OCI-LY3 (cell line): ENCODE results near the gene PSMB1.
"Not testable (repeated sequence)": the region's sequence is repeated elsewhere in the genome, so short reads cannot be mapped to it uniquely, and the experiment has no call there.

Experiments used
- H2AFZ ChIP-seq: fragments of 200-600, 300-600 bp; shearing (Covaris generic); 2 replicates; pipeline ENCODE4 v1.6.0; 2014; ENCODE audit warnings: antibody characterized with exemption, low read depth, low read length
- H3K27ac ChIP-seq: fragments of 200-600, 300-600 bp; sonication (generic); 2 replicates; pipeline ENCODE4 v1.5.1; 2014; ENCODE audit warnings: mild to moderate bottlenecking, low read length, moderate library complexity, mixed read lengths
- H3K27me3 ChIP-seq: fragments of 200-600, 300-600 bp; sonication (generic); 2 replicates; pipeline ENCODE4 v1.6.1; 2014; ENCODE audit warnings: low read depth, low read length, mixed read lengths
- H3K36me3 ChIP-seq: fragments of 200-600, 300-600 bp; sonication (generic); replicated peaks from 2 replicates; pipeline ENCODE3; 2014; ENCODE audit warnings: low read depth, low read length, mixed read lengths
- H3K4me1 ChIP-seq: fragments of 300-600, 200-600 bp; sonication (generic); 2 replicates; pipeline ENCODE4 v1.6.1; 2014; ENCODE audit warnings: low read length, mixed read lengths
- H3K4me2 ChIP-seq: fragments of 200-600, 300-600 bp; sonication (generic); 2 replicates; pipeline ENCODE4 v1.6.1; 2014; ENCODE audit warnings: low read length, mixed read lengths
- H3K4me3 ChIP-seq: fragments of 300-600, 200-600 bp; sonication (generic); 2 replicates; pipeline ENCODE4 v1.5.1; 2014; ENCODE audit warnings: antibody characterized with exemption, mild to moderate bottlenecking, low read length, moderate library complexity
- H3K79me2 ChIP-seq: fragments of 300-600, 200-600 bp; shearing (Covaris generic); 2 replicates; pipeline ENCODE4 v1.6.1; 2014; ENCODE audit warnings: mild to moderate bottlenecking, low read length, mixed read lengths
- H3K9ac ChIP-seq: fragments of 300-600, 200-600 bp; shearing (Covaris generic); 2 replicates; pipeline ENCODE4 v1.6.0; 2014; ENCODE audit warnings: mild to moderate bottlenecking, low read length, moderate library complexity
- H3K9me3 ChIP-seq: fragments of 200-600, 300-600 bp; shearing (Covaris generic); 2 replicates; pipeline ENCODE4 v1.6.1; 2014; ENCODE audit warnings: low read length, mixed read lengths; ENCODE audit not compliant: insufficient read depth
- H4K20me1 ChIP-seq: fragments of 200-600, 300-600 bp; sonication (generic); 2 replicates; pipeline ENCODE4 v1.6.1; 2016; ENCODE audit warnings: low read length, mixed read lengths; ENCODE audit not compliant: insufficient read depth
- EZH2phosphoT487 ChIP-seq: fragments of 200-600 bp; shearing (Covaris generic); IDR thresholded peaks from 2 replicates; pipeline ENCODE4 v1.6.1; 2018; ENCODE audit warnings: antibody characterized with exemption, mixed run types, low read depth
- TF ChIP-seq, protein P1 (sequence below): fragments of 200-600, 300-600 bp; sonication (generic); IDR thresholded peaks from 2 replicates; pipeline ENCODE4 v1.5.1; 2014; ENCODE audit warnings: antibody characterized with exemption, low read length, low read depth

The PSMB1 gene

DNA sequence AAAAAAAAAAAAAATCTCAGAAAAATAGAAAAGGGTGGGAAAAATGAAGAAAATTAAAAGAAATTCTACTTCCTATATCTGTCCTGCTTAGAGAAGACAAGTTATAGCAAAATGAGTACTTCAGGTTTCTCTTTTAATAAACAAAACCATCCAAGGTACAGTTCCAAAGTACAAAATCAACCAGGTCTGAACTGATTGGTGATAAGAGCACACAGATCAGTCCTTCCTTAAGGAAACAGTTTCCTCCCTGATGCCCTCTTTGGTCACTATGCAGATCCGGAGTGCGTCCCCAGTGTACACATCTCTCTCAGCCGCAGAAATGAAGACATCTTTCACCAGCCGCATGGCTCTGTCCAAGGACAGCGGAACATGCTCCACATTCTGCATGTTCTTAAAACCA lies 18.1 kb downstream of the PSMB1 start:
- Histone ChIP-seq H3K27ac (no peak overlapping the region), H3K27me3 (no peaks in the 10 kb centered on the region), H4K20me1 (no peaks in the 10 kb centered on the region), H2AFZ (no peak overlapping the region), H3K9me3 (no peaks in the 10 kb centered on the region), H3K4me2 (no peak overlapping the region), H3K36me3 (peaks cover 32% of the 10 kb centered on the region), H3K79me2 (peaks cover 2% of the 10 kb centered on the region; the same call in 1 of the 2 replicates), H3K9ac (no peak overlapping the region), H3K4me3 (no peak overlapping the region), H3K4me1 (no peaks in the 10 kb centered on the region)
- TF ChIP-seq EZH2phosphoT487, result no peak
- TF ChIP-seq, protein P1, sequence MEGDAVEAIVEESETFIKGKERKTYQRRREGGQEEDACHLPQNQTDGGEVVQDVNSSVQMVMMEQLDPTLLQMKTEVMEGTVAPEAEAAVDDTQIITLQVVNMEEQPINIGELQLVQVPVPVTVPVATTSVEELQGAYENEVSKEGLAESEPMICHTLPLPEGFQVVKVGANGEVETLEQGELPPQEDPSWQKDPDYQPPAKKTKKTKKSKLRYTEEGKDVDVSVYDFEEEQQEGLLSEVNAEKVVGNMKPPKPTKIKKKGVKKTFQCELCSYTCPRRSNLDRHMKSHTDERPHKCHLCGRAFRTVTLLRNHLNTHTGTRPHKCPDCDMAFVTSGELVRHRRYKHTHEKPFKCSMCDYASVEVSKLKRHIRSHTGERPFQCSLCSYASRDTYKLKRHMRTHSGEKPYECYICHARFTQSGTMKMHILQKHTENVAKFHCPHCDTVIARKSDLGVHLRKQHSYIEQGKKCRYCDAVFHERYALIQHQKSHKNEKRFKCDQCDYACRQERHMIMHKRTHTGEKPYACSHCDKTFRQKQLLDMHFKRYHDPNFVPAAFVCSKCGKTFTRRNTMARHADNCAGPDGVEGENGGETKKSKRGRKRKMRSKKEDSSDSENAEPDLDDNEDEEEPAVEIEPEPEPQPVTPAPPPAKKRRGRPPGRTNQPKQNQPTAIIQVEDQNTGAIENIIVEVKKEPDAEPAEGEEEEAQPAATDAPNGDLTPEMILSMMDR, result no peak

DNA sequence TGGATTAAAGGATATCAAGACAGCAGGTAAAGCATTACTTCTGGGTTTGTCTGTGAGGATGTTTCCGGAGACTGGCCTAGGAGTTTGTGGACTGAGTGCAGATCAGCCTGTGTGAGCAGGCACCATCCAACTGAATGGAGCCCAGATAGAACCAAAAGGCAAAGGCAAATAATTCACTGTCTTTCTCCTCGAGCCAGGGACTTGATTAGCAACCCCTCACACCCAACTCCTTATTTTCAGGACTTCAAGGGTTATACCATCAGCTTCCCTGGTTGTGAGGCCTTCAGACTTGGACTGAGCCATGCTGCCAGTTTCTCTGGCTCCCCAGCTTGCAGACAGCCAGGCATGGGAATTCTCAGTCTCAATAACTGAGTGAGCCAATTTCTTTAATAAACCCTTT lies 19.3 kb downstream of the PSMB1 start:
- no peaks in the 10 kb centered on the region for H3K4me1 ChIP-seq
- TF ChIP-seq EZH2phosphoT487, result no peak
- TF ChIP-seq, protein P1, result no peak
- no peak overlapping the region for H3K4me2 ChIP-seq
- H3K9ac ChIP-seq, result no peak overlapping the region
- no peak overlapping the region for H3K4me3 ChIP-seq
- no peaks in the 10 kb centered on the region for H3K9me3 ChIP-seq
- H3K27ac ChIP-seq, result no peak overlapping the region
- no peak overlapping the region for H2AFZ ChIP-seq
- H3K79me2 ChIP-seq, result no peaks in the 10 kb centered on the region
- H3K36me3 ChIP-seq, result peaks cover 21% of the 10 kb centered on the region
- H4K20me1 ChIP-seq, result no peaks in the 10 kb centered on the region
- H3K27me3 ChIP-seq, result no peaks in the 10 kb centered on the region

DNA sequence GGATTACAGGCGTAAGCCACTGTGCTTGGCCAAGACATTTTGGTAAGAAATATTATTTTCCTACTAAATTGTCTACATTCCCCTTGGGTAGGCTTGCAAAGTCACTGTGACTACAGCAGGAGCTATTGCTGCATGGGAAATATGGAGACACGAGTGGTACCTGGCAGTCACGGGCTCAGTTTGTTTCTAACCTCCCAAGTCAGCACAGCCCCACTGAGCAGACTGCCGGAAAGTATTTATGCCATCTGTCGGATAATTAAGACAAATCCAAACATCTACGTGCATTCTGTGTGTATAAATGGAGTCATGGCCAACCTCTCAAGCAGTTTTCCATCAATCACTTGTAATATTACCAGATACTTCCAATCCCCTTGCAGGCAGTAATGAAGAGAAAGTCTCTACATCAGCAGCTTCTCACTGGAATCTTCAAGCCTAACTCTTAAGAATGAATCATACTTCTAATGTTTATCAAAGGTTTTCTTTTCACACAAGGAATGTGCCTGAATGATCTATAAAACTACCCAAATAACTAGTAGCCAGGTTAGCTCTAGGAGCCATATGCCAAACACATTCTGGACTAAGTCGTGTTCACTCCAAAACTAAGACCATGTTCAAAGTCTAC lies 20.1 kb downstream of the PSMB1 start:
- no peak overlapping the region for H3K4me3 ChIP-seq
- TF ChIP-seq EZH2phosphoT487, result no peak
- TF ChIP-seq, protein P1, result no peak
- H3K79me2 ChIP-seq, result no peaks in the 10 kb centered on the region
- H4K20me1 ChIP-seq, result no peaks in the 10 kb centered on the region
- H3K9ac ChIP-seq, result no peak overlapping the region
- no peak overlapping the region for H3K4me2 ChIP-seq
- H3K9me3 ChIP-seq, result no peaks in the 10 kb centered on the region
- no peaks in the 10 kb centered on the region for H3K27me3 ChIP-seq
- no peak overlapping the region for H2AFZ ChIP-seq
- no peaks in the 10 kb centered on the region for H3K4me1 ChIP-seq
- peaks cover 16% of the 10 kb centered on the region for H3K36me3 ChIP-seq
- no peak overlapping the region for H3K27ac ChIP-seq

DNA sequence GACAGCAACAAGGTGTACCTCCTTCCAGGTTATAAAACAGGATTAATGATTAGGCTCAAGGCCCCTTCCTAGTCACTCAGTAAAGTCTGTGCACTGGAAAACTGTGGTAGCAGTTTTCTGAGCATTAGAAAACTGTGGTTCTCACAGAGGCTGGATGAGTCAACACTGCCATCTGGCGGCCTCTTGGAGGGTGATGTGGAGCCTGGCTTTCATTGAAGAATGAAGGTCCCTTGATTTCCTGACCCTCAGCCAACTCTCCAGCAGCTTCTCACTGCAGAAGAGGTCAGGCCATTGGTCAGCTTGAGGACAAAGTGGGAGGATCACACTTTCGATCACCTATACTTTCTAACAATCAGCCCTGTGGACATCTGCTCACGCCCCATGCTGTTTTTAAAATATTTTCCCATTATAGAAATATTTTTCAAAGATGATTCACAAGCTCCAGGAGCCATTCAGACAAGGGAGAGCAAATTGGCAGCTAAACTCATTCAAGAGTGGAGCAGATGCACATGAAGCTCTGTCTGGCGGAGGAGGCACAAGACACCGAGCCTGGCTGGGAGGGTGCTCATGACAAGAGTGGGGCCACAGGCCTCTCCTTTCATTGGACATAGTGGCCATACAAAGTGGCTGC lies 23.2 kb downstream of the PSMB1 start:
- no peak for TF ChIP-seq EZH2phosphoT487
- TF ChIP-seq, protein P1, result peak; percentile 67
- H3K27me3 ChIP-seq, result no peaks in the 10 kb centered on the region
- H3K27ac ChIP-seq, result no peak overlapping the region
- no peak overlapping the region for H3K9ac ChIP-seq
- no peaks in the 10 kb centered on the region for H3K9me3 ChIP-seq
- H3K36me3 ChIP-seq, result peaks cover 3% of the 10 kb centered on the region
- H2AFZ ChIP-seq, result no peak overlapping the region
- no peaks in the 10 kb centered on the region for H4K20me1 ChIP-seq
- H3K4me1 ChIP-seq, result no peaks in the 10 kb centered on the region
- H3K4me3 ChIP-seq, result no peak overlapping the region
- H3K79me2 ChIP-seq, result no peaks in the 10 kb centered on the region
- no peak overlapping the region for H3K4me2 ChIP-seq

DNA sequence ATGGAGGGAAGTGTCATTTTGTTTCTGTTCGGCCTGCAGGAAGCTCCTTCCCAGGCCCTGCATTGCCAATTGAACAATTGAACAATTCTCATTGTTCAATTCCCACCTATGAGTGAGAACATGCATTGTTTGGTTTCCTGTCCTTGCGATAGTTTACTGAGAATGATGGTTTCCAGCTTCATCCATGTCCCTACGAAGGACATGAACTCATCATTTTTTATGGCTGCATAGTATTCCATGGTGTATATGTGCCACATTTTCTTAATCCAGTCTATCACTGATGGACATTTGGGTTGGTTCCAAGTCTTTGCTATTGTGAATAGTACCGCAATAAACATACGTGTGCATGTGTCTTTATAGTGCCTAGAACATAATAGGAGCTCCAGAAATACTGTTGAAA lies 25.1 kb downstream of the PSMB1 start:
- not testable (repeated sequence) for H3K36me3 ChIP-seq, H2AFZ ChIP-seq, H4K20me1 ChIP-seq, H3K4me3 ChIP-seq, H3K79me2 ChIP-seq, H3K9me3 ChIP-seq, H3K27ac ChIP-seq, H3K4me1 ChIP-seq, H3K4me2 ChIP-seq, H3K27me3 ChIP-seq, H3K9ac ChIP-seq
